ENCODE measurements around the gene RIC3.

The RIC3 gene

GRCh38 chr11:8093931-8094575 is 74.8 kb downstream of the RIC3 start:
- TF ChIP-seq TAF1 (IDR thresholded peaks at IDR 0.05; ENCODE audit: low read depth, low read length) (no peak), SPI1 (IDR thresholded peaks at IDR 0.05; ENCODE audit: low read depth, low read length) (no peak), POLR2A (IDR thresholded peaks at IDR 0.05; ENCODE audit: low read depth, low read length) (no peak), PAX5 (IDR thresholded peaks at IDR 0.05; ENCODE audit: insufficient read depth, low read length, severe bottlenecking) (no peak), POU2F2 (IDR thresholded peaks at IDR 0.05; ENCODE audit: low read depth, low read length) (no peak), POLR2AphosphoS5 (IDR thresholded peaks at IDR 0.05; ENCODE audit: low read depth, low read length) (no peak)
- FAIRE-seq (no peak), DNase-seq (ENCODE audit: insufficient read length, low spot score) (no peak)

DNA sequence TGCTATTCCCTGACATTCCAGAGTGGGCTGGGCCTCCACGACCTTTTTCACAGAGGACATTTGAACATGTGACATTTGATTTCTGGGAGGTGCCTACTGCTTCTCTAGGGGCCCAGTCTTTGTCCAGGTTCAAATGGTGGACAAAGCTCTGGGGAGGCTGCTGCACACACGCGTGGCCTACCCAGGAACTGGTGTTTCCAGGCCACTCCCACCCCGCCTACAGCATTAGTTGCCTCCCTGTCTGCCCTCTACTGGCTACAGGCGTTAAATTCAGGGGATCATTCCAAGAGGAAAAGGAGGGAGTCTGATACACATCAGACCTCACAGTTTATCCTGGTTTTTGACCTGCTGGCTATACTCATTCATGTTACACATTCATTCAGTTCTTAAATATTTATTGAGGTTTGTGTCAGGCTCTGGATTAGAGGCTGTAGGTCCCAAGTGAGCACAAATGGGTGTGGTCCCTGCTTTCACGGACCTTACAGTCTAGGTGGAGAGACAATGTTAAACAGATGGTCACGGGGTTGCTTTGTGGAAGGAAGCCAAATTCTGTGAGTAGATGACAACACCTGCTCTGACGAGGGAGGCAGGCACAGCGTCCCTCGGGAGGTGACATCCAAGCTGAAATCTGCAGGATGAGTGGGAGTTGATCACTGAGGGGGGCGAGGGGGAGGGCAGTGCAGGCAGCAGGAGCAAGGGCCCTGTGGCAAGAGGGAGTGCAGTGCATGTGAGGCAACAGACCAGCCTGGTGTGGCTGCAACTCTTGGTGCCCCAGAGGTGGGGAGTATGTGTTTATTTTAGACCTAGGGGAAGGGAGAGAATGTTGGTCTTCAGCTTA is 76.0 kb downstream of the RIC3 start:
- TF ChIP-seq TAF1 (IDR thresholded peaks at IDR 0.05; ENCODE audit: low read depth, low read length): no peak
- no peak for TF ChIP-seq POU2F2 (IDR thresholded peaks at IDR 0.05; ENCODE audit: low read depth, low read length)
- no peak for TF ChIP-seq POLR2A (IDR thresholded peaks at IDR 0.05; ENCODE audit: low read depth, low read length)
- no peak for TF ChIP-seq SPI1 (IDR thresholded peaks at IDR 0.05; ENCODE audit: low read depth, low read length)
- no peak for TF ChIP-seq POLR2AphosphoS5 (IDR thresholded peaks at IDR 0.05; ENCODE audit: low read depth, low read length)
- no peak for TF ChIP-seq PAX5 (IDR thresholded peaks at IDR 0.05; ENCODE audit: insufficient read depth, low read length, severe bottlenecking)
- peak; percentile 94 for FAIRE-seq

GRCh38 chr11:8091721-8092120 is 77.1 kb downstream of the RIC3 start:
- DNase-seq (ENCODE audit: insufficient read length, low spot score) (no peak), FAIRE-seq (no peak)
- TF ChIP-seq POU2F2 (IDR thresholded peaks at IDR 0.05; ENCODE audit: low read depth, low read length) (no peak), POLR2A (IDR thresholded peaks at IDR 0.05; ENCODE audit: low read depth, low read length) (no peak), TAF1 (IDR thresholded peaks at IDR 0.05; ENCODE audit: low read depth, low read length) (no peak), POLR2AphosphoS5 (IDR thresholded peaks at IDR 0.05; ENCODE audit: low read depth, low read length) (no peak), PAX5 (IDR thresholded peaks at IDR 0.05; ENCODE audit: insufficient read depth, low read length, severe bottlenecking) (no peak), SPI1 (IDR thresholded peaks at IDR 0.05; ENCODE audit: low read depth, low read length) (no peak)

More for the DNA sequence above, 76.0 kb downstream of the RIC3 start:
- DNase-seq (ENCODE audit: insufficient read length, low spot score): peak; percentile 72

DNA sequence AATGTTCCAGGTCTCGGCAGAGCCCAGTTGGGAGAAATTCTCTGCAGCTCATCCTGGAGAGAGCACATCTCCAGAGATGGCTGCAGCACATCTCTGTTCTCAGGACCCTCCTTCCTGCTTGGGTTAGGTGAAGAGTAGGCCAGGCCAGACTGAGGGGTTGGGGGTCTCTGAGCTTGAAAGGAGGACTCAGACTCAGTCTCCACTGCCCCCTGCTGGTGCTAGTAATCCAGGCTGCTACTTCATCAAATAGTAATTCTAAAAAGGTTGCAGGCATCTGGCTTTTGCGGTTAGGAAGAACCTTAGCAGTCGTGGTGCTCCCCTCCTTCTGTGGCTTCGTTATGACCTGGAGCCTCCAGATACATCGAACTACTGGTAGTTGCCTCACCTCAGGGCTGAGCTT is 78.1 kb downstream of the RIC3 start:
- DNase-seq (ENCODE audit: insufficient read length, low spot score) (no peak), FAIRE-seq (no peak)
- no peak for TF ChIP-seq PAX5 (IDR thresholded peaks at IDR 0.05; ENCODE audit: insufficient read depth, low read length, severe bottlenecking)
- TF ChIP-seq POLR2AphosphoS5 (IDR thresholded peaks at IDR 0.05; ENCODE audit: low read depth, low read length): no peak
- TF ChIP-seq TAF1 (IDR thresholded peaks at IDR 0.05; ENCODE audit: low read depth, low read length): no peak
- no peak for TF ChIP-seq POU2F2 (IDR thresholded peaks at IDR 0.05; ENCODE audit: low read depth, low read length)
- no peak for TF ChIP-seq SPI1 (IDR thresholded peaks at IDR 0.05; ENCODE audit: low read depth, low read length)
- no peak for TF ChIP-seq POLR2A (IDR thresholded peaks at IDR 0.05; ENCODE audit: low read depth, low read length)

GRCh38 chr11:8089791-8090510 is 78.9 kb downstream of the RIC3 start:
- no peak for DNase-seq (ENCODE audit: insufficient read length, low spot score)
- no peak for FAIRE-seq
- no peak for TF ChIP-seq POU2F2 (IDR thresholded peaks at IDR 0.05; ENCODE audit: low read depth, low read length)
- TF ChIP-seq POLR2A (IDR thresholded peaks at IDR 0.05; ENCODE audit: low read depth, low read length): no peak
- no peak for TF ChIP-seq PAX5 (IDR thresholded peaks at IDR 0.05; ENCODE audit: insufficient read depth, low read length, severe bottlenecking)
- TF ChIP-seq SPI1 (IDR thresholded peaks at IDR 0.05; ENCODE audit: low read depth, low read length): no peak
- TF ChIP-seq POLR2AphosphoS5 (IDR thresholded peaks at IDR 0.05; ENCODE audit: low read depth, low read length): no peak
- no peak for TF ChIP-seq TAF1 (IDR thresholded peaks at IDR 0.05; ENCODE audit: low read depth, low read length)

DNA sequence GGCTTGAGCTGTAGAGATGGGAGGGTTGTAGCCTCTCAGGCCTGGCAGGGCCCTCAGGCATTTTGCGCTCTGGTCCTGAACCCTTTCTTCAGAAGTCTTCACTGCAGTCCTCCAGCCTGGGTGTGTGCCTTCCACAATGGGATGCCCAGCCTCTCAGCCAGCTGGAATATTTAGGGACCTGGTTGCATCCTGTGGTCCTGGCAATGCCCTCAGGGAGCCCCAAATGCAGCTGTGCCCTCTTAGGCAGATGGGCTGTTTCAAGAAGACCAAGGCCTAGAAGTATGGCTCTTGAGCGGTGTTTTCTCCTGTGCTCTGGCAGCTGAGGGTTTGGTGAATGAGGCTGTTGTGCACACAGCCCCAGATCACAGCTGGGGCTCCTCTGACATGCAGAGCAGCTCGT is 81.1 kb downstream of the RIC3 start:
- DNase-seq (ENCODE audit: insufficient read length, low spot score) (no peak), FAIRE-seq (no peak)
- no peak for TF ChIP-seq SPI1 (IDR thresholded peaks at IDR 0.05; ENCODE audit: low read depth, low read length)
- TF ChIP-seq TAF1 (IDR thresholded peaks at IDR 0.05; ENCODE audit: low read depth, low read length): no peak
- no peak for TF ChIP-seq PAX5 (IDR thresholded peaks at IDR 0.05; ENCODE audit: insufficient read depth, low read length, severe bottlenecking)
- TF ChIP-seq POU2F2 (IDR thresholded peaks at IDR 0.05; ENCODE audit: low read depth, low read length): no peak
- TF ChIP-seq POLR2A (IDR thresholded peaks at IDR 0.05; ENCODE audit: low read depth, low read length): no peak
- no peak for TF ChIP-seq POLR2AphosphoS5 (IDR thresholded peaks at IDR 0.05; ENCODE audit: low read depth, low read length)

GRCh38 chr11:8087185-8087584 is 81.6 kb downstream of the RIC3 start:
- DNase-seq (ENCODE audit: insufficient read length, low spot score) (no peak), FAIRE-seq (no peak)
- TF ChIP-seq POU2F2 (IDR thresholded peaks at IDR 0.05; ENCODE audit: low read depth, low read length): no peak

DNA sequence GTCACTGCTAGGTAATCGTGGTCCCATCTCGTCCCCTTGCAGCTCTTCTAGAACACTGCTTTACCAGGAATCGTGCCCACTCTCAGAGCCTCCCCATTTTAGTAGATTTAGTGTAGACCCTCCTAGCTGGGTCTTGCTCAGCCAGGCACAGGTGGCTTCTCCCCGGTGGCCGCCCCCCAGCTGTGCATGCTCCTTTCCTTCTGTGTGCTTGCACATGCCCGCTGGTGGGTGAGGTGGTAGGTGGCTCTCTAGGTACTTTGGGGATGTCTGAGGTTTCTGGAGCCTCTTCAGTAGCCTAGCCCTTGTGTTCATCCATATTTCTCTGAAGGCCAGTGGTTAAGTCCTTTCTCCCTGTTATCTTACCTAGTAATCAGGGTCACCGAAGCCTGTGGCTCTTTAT is 82.3 kb downstream of the RIC3 start:
- no peak for DNase-seq (ENCODE audit: insufficient read length, low spot score)
- TF ChIP-seq POLR2A (IDR thresholded peaks at IDR 0.05; ENCODE audit: low read depth, low read length): no peak
- no peak for TF ChIP-seq SPI1 (IDR thresholded peaks at IDR 0.05; ENCODE audit: low read depth, low read length)
- no peak for TF ChIP-seq POU2F2 (IDR thresholded peaks at IDR 0.05; ENCODE audit: low read depth, low read length)
- no peak for TF ChIP-seq POLR2AphosphoS5 (IDR thresholded peaks at IDR 0.05; ENCODE audit: low read depth, low read length)
- TF ChIP-seq TAF1 (IDR thresholded peaks at IDR 0.05; ENCODE audit: low read depth, low read length): no peak
- no peak for TF ChIP-seq PAX5 (IDR thresholded peaks at IDR 0.05; ENCODE audit: insufficient read depth, low read length, severe bottlenecking)
- FAIRE-seq: no peak

- no peak for FAIRE-seq
- no peak for TF ChIP-seq POU2F2 (IDR thresholded peaks at IDR 0.05; ENCODE audit: low read depth, low read length)
- TF ChIP-seq POLR2AphosphoS5 (IDR thresholded peaks at IDR 0.05; ENCODE audit: low read depth, low read length): no peak
- TF ChIP-seq POLR2A (IDR thresholded peaks at IDR 0.05; ENCODE audit: low read depth, low read length): no peak
- no peak for TF ChIP-seq PAX5 (IDR thresholded peaks at IDR 0.05; ENCODE audit: insufficient read depth, low read length, severe bottlenecking)
- TF ChIP-seq SPI1 (IDR thresholded peaks at IDR 0.05; ENCODE audit: low read depth, low read length): no peak
- no peak for TF ChIP-seq TAF1 (IDR thresholded peaks at IDR 0.05; ENCODE audit: low read depth, low read length)
These were observed 82.8 kb downstream of the RIC3 start for GRCh38 chr11:8086001-8086479.

More at GRCh38 chr11:8086001-8086479, 82.8 kb downstream of the RIC3 start:
- DNase-seq (ENCODE audit: insufficient read length, low spot score): no peak
